HCT116 (cell line): ENCODE results near the gene TTC23. TPM values are rescaled to one million over a fixed set of nuclear protein-coding genes. Genes with fewer than 3 reads are reported as not detected.

Source experiments
- ATAC-seq: fragments of 200-7000 bp; cut with Tn5 transposase; 2 replicates; pipeline ENCODE4 v1.9.1; 2020; ENCODE audit warnings: mild to moderate bottlenecking, moderate library complexity
- BruUV-seq: library from RNA; stranded (reverse); fragments of 400-500 nt; replicated peaks from 2 replicates; lab custom pipeline; 2021; lab: Mats Ljungman, UMichigan
- CTCF ChIA-PET: fragments of 300-600 bp; sonication (Branson Sonifier 250); formaldehyde crosslinking; loops from one replicate; lab custom pipeline; 2021; ENCODE audit warnings: antibody characterized with exemption; lab: Charles Lee
- POLR2A ChIA-PET: fragments of 300-600, 350-600 bp; sonication (Branson Sonifier 250); formaldehyde crosslinking; loops from one replicate; lab custom pipeline; 2021; ENCODE audit warnings: antibody characterized with exemption; lab: Charles Lee
- RAD21 ChIA-PET, 2 experiments: fragments of 300-600 bp; sonication (Branson Sonifier 250); formaldehyde crosslinking; loops; one replicate each; lab custom pipeline; 2023; ENCODE audit warnings: low total read pairs in 2 of 2; ENCODE audit not compliant: uncharacterized antibody in 2 of 2, unreplicated experiment in 2 of 2, low non-redundant PET in 1 of 2; lab: Charles Lee
- DNase-seq: peaks from one replicate; pipeline ENCODE4 v3.0.0-alpha.2; 2010; ENCODE audit warnings: low read depth, low spot score
- H2AFZ ChIP-seq: fragments of 200-600 bp; shearing (Covaris generic), sonication (generic); 2 replicates; pipeline ENCODE4 v1.6.1; 2017; ENCODE audit warnings: low read depth, mixed run types, mixed read lengths, antibody characterized with exemption, low read length; ENCODE audit not compliant: poor library complexity, severe bottlenecking
- H3K27ac ChIP-seq: 2 replicates; pipeline ENCODE4 v1.5.1; 2012; ENCODE audit warnings: low read depth, low read length
- H3K27me3 ChIP-seq: fragments of 200-600 bp; sonication (generic); 2 replicates; pipeline ENCODE4 v1.6.1; 2016; ENCODE audit warnings: mixed run types, low read length, mixed read lengths; ENCODE audit not compliant: insufficient read depth
- H3K36me3 ChIP-seq, 2 experiments: fragments of 200-500 bp in 1 of 2; fragments of 200-600 bp in 1 of 2; sonication (Bioruptor generic) in 1 of 2; sonication (generic) in 1 of 2; 2 replicates each; pipeline versions ENCODE4 v1.5.1 to v1.6.1; 2014 to 2016; ENCODE audit warnings: low read length in 2 of 2, inconsistent platforms in 1 of 2, mixed read lengths in 1 of 2, mixed run types in 1 of 2; ENCODE audit not compliant: insufficient read depth in 2 of 2, control insufficient read depth in 1 of 2
- H3K4me1 ChIP-seq, 2 experiments: fragments of 200-600 bp in 1 of 2; sonication (generic) in 1 of 2; 2 replicates each; pipeline versions ENCODE4 v1.5.1 to v1.6.1; 2012 to 2017; ENCODE audit warnings: low read length in 2 of 2, inconsistent platforms in 1 of 2, mild to moderate bottlenecking in 1 of 2, mixed read lengths in 1 of 2, mixed run types in 1 of 2, moderate library complexity in 1 of 2; ENCODE audit not compliant: insufficient read depth in 2 of 2, control insufficient read depth in 1 of 2
- H3K4me2 ChIP-seq: fragments of 200-600 bp; sonication (generic); 2 replicates; pipeline ENCODE4 v1.6.1; 2017; ENCODE audit warnings: mixed run types, low read length, mixed read lengths
- H3K4me3 ChIP-seq, 2 experiments: fragments of 200-600 bp in 1 of 2; sonication (generic) in 1 of 2; replicated peaks in 1 of 2; 2 replicates each; pipeline ENCODE4 v1.5.1; 2011 to 2016; ENCODE audit warnings: low read length in 2 of 2, control low read depth in 1 of 2, low read depth in 1 of 2, mild to moderate bottlenecking in 1 of 2, mixed read lengths in 1 of 2, mixed run types in 1 of 2
- H3K79me2 ChIP-seq: fragments of 200-600 bp; sonication (generic); 2 replicates; pipeline ENCODE4 v1.6.1; 2017; ENCODE audit warnings: mild to moderate bottlenecking, mixed run types, low read length, moderate library complexity, mixed read lengths; ENCODE audit not compliant: insufficient read depth
- H3K9ac ChIP-seq: fragments of 200-600 bp; sonication (generic); 2 replicates; pipeline ENCODE4 v1.6.1; 2016; ENCODE audit warnings: low read length, mixed read lengths
- H3K9me2 ChIP-seq: fragments of 200-600 bp; sonication (generic), shearing (Covaris generic); 2 replicates; pipeline ENCODE4 v1.6.1; 2017; ENCODE audit warnings: mixed run types, mild to moderate bottlenecking, moderate library complexity; ENCODE audit not compliant: insufficient read depth
- H3K9me3 ChIP-seq, 2 experiments: fragments of 200-500 bp in 1 of 2; fragments of 200-600 bp in 1 of 2; sonication (Bioruptor generic) in 1 of 2; sonication (generic) in 1 of 2; 2 replicates each; pipeline ENCODE4 v1.6.1; 2014 to 2017; ENCODE audit warnings: low read length in 2 of 2, mixed read lengths in 2 of 2, inconsistent platforms in 1 of 2, low read depth in 1 of 2, mild to moderate bottlenecking in 1 of 2, mixed run types in 1 of 2, moderate library complexity in 1 of 2; ENCODE audit not compliant: control insufficient read depth in 1 of 2, insufficient read depth in 1 of 2
- H4K20me1 ChIP-seq: fragments of 200-600 bp; sonication (generic), shearing (Covaris generic); 2 replicates; pipeline ENCODE4 v1.6.1; 2017; ENCODE audit warnings: mixed run types, mild to moderate bottlenecking, moderate library complexity; ENCODE audit not compliant: insufficient read depth
- CBX3 ChIP-seq: IDR thresholded peaks from 2 replicates; pipeline ENCODE4 v1.6.1; 2012; ENCODE audit warnings: low read depth
- CTCF ChIP-seq, 3 experiments: fragments of 200-600 bp in 1 of 3; sonication (generic) in 1 of 3; IDR thresholded peaks in 2 of 3; conservative IDR thresholded peaks in 1 of 3; 2 replicates each; pipeline ENCODE4 v1.5.1; 2012 to 2017; ENCODE audit warnings: low read depth in 2 of 3, low read length in 2 of 3, antibody characterized with exemption in 1 of 3, borderline replicate concordance in 1 of 3, control low read depth in 1 of 3, mild to moderate bottlenecking in 1 of 3, mixed read lengths in 1 of 3, mixed run types in 1 of 3, moderate library complexity in 1 of 3; ENCODE audit not compliant: insufficient read depth in 1 of 3
- EGR1 ChIP-seq: IDR thresholded peaks from 2 replicates; pipeline ENCODE4 v1.6.1; 2012; ENCODE audit warnings: low read depth
- FOSL1 ChIP-seq: IDR thresholded peaks from 2 replicates; pipeline ENCODE4 v1.6.1; 2012; ENCODE audit warnings: low read depth
- RAD21 ChIP-seq: IDR thresholded peaks from 2 replicates; pipeline ENCODE4 v1.6.1; 2012; ENCODE audit warnings: low read depth, mild to moderate bottlenecking
- SIN3A ChIP-seq: IDR thresholded peaks from 2 replicates; pipeline ENCODE4 v1.6.1; 2012; ENCODE audit warnings: low read depth
- ZBTB33 ChIP-seq: IDR thresholded peaks from 2 replicates; pipeline ENCODE4 v1.6.1; 2011; ENCODE audit warnings: mild to moderate bottlenecking, low read length, moderate library complexity; ENCODE audit not compliant: insufficient replicate concordance; ENCODE audit errors: extremely low read depth
- ZFX ChIP-seq: fragments of 450-650 bp; IDR thresholded peaks from 2 replicates; pipeline ENCODE4 v1.6.1; 2017
- intact Hi-C: fragments of 100-400 bp; cut with micrococcal nuclease; formaldehyde crosslinking; loops from 2 replicates; pipeline ENCODE4 v1.10.0; 2022
- total RNA-seq: library from RNA; stranded (reverse); gene quantifications from one replicate; pipeline ENCODE4 v1.2.1, GENCODE V29; 2021; ENCODE audit not compliant: unreplicated experiment

The TTC23 gene
- total RNA-seq, 1 experiment from 2014 or later, result 10.2 TPM

GRCh38 chr15:99213187-99213811 is 36.1 kb downstream of the TTC23 start:
- ATAC-seq (peak; percentile 86), DNase-seq (peak; percentile 32)
- RAD21 ChIA-PET, result no interaction called here
- Histone ChIP-seq H3K4me3 (no peak overlapping the region), H4K20me1 (no peaks in the 10 kb centered on the region), H3K9me3 (no peaks in the 10 kb centered on the region), H3K4me1 (no peaks in the 10 kb centered on the region), H3K36me3 (0 out of 4 replicates have a peak, but pooled peaks cover 0 to 3% of the 10 kb centered on the region in 2 experiments), H3K9me2 (no peaks in the 10 kb centered on the region), H2AFZ (no peak overlapping the region), H3K27ac (no peak overlapping the region), H3K27me3 (no peaks in the 10 kb centered on the region), H3K9ac (no peak overlapping the region), H3K79me2 (no peaks in the 10 kb centered on the region), H3K4me2 (no peak overlapping the region)
- TF ChIP-seq RAD21 (peak; percentile 95), CTCF (IDR thresholded peaks at IDR 0.05 in 2 of 3, conservative IDR thresholded peaks at IDR 0.05 in 1 of 3; ENCODE audit: borderline replicate concordance in 1 of 3, insufficient read depth in 1 of 3, low read depth in 2 of 3, low read length in 2 of 3) (peak; percentile 85 to 97 (median 93)), FOSL1 (no peak), CBX3 (no peak), EGR1 (no peak), ZFX (no peak), ZBTB33 (no peak), SIN3A (no peak)
- CTCF ChIA-PET, result interaction anchor here (1.0 to 1.6 kb wide), 3 partner anchors 108 to 119 kb away, joined by 3 to 7 read pairs (median 3); partner anchors contain the start of gene SYNM
- POLR2A ChIA-PET, result no interaction called here
- intact Hi-C loops, result loop anchor here (1.0 to 10.0 kb wide), 5 partner anchors 91 to 770 kb away; no protein-coding TSS in a partner anchor
- no TSS peak for BruUV-seq
